GM21717 (cell line): ENCODE results near the gene DUSP16.
"Not testable (repeated sequence)": the region's sequence is repeated elsewhere in the genome, so short reads cannot be mapped to it uniquely, and the experiment has no call there.

Source experiments
- ATAC-seq: cut with Tn5 transposase; IDR thresholded peaks from one replicate; pipeline ENCODE4 v1.9.1; 2021; ENCODE audit warnings: mild to moderate bottlenecking, moderate library complexity; ENCODE audit not compliant: unreplicated experiment

The DUSP16 gene

DNA sequence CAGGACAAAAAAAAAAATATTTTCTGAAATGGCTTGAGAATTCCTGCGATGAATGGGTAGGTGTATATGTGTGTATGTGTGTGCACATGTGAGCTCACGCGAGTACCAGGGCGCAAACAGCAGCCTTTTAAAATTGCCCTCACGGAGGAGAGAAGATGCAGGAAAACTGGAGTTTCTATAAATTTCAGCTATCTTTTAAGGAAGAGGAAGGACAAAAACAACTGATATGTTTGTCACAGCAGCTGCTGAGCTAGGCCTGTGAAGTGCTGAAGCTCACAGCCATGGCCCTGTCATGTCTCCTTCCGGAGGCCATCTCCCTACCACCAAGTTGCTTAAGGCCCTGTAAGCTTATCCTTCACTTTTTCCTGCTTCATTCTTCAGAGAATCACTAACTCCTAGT lies 40.8 kb downstream of the DUSP16 start:
- no peak for ATAC-seq

DNA sequence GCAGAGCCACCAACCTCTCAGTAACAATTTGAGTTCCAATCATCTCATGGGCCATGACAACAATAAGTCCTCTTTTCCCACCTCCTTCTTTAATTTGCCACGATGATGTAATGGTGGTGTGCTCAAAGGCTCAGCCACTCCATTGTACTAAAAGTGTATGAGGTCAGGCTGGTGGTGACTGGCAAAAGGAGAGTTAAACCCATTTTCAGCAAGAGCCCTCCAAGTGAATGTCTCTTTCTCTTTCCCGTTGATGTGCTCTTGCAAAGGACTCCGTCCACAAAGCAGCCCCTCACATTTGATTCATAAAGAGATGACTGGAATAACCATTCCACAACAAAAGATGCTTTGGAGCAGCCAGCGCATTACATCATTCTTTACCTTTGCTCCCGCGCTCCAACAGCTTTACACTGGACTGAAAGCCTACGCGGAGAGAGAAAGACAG lies 41.6 kb downstream of the DUSP16 start:
- ATAC-seq = no peak

DNA sequence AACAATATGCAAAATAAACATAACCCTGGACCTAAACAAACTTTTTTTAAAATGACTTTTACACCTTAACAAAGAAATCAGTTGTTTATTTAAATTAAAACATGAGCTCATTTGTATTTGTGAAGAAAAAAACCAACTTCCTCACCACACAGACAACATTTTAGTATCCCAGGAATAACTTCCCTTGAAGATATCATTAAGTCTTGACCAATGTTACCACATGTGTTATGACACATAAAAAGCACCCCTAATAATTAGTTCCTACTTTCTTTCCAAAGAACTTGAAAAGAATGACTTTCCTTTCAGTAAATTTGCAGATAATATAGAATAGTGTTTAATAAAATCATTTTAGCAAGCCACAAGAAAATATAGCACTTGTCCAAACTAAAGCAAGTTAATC lies 42.4 kb downstream of the DUSP16 start:
- ATAC-seq = no peak

DNA sequence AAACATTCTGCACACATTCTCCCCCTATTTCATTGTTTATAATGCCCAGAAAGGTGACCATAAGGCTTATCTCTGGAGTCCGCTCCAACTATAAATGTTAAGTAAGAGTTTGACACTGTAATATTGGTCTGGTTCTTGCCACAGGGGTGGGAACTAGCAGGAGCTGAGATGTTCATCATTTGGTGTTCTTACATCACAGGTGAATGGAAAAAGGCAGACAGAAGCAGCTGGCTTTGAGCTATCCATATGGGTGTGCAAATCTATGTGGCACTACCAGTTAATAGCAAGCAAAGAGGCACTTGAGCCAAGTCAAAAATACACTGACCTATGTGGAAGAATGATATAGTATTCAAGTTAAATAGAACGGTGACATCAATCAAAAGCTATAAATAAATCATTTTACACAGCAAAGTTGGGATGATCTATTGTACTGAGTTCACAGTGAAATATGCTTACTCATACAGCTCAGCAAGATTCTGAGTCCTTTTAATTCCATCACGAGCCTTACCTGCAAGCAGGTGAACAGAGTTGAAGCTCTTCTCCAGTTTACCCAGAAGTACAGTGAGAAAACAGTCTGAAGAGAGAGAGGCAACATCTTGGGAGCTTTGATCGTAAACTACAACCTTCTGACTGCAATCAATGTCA lies 43.2 kb downstream of the DUSP16 start:
- no peak for ATAC-seq

DNA sequence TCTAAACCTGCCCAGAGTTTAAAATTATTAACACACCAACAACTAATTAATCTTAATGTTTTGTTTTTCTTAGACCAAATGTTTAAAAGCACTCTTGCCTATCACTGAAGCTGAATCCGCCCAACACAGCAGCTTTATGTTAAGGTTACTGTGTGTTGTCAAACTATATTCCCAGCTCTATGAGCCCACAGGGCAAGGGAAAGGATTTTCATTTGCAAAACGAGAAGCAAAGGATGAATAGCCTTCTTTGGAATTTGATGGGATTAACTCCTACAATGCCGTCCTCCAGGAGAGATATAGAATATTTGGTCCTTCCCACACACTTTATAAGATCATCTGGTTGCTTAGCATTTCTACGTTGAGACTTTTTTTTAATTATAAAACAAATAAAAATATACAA lies 43.7 kb downstream of the DUSP16 start:
- no peak for ATAC-seq

DNA sequence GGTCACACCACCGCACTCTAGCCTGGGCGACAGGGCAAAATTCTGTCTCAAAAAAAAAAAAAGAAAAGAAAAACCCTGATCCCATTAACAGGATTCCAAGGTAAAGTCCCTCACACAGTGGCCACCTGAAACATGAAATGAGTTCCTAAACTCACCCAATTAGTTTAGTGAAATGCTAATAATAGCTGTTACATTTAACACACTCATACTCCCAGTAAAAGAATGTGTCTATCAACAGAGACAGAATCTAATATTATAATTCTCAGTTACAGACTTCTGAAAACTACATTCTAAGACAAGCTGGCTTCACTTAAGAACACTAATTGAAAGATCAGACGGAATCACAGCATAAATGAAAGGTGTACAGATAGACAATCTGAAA lies 44.2 kb downstream of the DUSP16 start:
- ATAC-seq = no peak

DNA sequence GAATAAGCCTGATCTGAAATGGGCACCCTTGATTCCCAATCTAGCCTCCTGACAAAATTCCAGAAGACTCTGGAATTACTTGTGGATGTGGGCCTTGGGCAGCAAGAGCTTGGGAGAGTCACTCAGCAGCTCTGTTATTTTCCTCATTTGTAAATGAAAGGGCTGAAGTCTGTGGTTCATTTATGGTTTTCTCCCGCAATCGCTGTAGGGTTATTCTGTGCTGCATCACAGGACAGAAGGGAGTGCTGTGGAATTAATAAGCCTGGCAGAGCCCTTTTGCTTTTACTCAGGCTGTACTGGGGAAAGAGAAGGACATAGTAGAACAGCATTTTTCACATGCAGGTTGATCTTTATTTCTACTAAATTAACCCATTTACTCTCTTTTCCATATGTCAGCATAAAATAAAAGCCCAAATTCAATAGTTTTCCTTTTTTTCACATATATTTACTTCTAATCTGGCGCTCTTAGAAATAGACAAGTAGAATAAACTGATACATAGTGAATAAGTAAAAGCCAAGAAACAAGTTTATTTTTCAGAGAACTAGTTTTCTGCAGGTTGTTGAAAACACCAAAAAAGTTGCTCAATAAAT lies 49.2 kb downstream of the DUSP16 start:
- ATAC-seq = no peak

DNA sequence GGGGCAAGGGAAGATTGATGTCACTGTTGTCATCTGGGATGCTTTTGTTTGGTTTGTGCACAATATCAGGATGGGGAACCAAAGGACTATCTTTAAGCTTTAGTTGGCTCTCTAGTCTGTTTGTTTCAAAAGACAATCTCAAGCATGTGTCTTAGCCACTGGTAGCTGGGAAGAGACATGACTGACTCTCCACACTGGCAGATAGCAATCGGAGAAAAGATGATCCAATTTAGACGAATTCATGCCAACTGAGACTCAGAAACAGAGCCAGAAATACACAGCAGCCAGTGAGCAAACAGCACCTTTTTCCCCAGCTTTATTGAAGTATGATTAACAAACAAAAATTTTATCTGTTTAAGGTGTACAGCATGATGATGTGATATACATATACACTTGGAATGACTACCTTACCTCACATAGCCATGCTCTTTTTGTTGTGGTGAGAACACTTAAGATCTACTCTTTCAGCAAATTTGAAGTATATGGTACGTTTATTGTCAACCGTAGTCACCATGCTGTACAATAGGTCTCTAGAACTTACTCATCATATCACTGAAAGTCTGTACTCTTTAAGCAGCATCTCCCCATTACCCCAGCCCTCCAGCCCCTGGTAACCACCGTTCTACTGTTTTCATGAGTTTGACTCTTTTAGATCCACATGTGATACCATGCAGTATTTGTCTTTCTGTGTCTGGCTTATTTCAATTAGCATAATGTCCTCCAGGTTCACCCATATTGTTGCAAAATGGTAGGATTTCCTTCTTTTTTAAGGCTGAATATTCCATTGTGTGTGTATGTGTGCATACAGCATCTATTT lies 50.6 kb downstream of the DUSP16 start:
- ATAC-seq = no peak

DNA sequence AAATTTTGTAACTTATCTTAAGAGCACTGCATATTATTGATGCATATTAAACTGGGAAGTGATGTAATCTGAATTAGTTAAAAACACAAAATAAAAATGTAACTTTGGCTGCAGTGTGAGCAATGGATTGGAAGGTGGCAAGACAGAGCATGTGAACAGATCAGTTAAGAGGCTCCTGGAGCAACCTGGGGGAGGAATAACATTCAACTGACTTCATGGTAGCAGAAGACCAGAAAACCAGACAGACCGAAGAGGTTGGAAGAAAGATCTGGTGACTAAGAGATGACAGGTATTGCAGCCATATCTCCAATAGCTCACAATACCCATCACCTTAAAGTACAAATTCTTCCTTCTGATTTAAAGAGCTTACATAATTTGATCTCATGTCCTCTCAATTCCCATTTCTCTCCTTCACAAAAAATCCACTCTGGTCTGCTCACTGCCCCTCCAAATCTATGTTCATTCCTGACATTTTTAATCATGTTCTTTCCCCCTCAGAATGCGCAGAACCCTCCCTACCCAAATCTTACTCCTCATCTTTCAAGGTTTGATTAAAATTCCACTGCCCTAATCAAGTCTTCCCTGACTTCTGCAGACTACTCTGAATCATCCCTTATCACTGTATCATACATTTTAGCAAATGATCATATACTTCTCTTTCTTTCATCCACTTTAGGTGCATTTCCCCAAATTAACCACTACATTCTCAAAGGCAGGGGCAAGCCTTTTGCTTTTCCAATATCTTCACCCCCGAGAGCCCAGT lies 51.5 kb downstream of the DUSP16 start:
- ATAC-seq = no peak

DNA sequence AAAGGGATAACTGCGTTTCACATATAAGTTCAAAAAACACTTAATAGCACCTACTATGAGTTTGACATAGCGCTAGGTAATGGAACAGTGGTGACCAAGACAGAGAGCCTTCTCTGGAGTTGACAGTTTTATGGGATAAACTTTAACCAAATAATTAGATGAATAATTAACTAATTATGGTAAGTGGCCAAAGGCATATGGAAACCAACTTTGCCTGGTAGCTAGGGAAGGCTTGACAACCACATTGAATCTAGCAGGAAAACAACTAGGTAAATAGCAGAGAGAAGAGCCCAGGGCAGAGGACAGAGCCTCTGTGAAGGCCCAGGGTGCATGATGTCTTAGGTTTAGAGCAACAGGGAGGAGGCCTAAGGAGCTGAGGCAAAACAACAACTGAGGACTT lies 52.1 kb downstream of the DUSP16 start:
- ATAC-seq = no peak

DNA sequence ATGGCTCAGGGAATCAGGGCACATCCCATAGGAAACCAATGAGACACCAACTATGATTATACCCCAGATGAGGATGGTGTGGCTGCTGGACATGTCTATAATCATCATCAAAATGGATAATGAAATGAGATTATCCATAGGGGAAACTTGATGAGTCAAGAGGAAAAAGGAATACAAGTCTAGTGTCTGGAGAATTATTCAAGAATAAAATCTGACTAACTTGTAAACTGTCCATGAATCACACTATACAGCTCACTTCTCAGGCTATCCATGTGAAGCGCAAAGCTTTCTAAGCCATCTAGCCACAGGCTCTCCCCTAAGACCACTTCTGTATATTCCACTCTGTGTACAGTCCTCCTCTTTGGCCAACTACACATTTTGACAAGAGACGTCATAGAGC lies 52.5 kb downstream of the DUSP16 start:
- ATAC-seq = no peak

DNA sequence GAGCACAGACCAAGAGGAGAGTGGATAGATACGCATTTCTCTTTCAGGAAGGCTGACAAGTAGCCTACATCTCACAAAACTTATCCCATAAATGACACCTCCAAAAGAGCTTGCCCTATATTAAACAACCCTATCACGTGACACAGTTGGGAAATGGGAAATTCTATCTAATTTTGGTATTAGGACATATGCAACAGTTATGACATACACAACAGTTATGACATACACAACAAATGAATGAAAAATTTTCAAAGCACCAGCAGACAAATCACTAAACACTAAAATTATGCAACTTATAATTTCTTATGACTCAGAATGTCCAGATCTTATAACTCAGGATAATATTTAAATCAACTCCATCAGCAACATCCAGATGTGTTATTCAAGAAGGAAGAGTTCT lies 54.1 kb downstream of the DUSP16 start:
- ATAC-seq = no peak

DNA sequence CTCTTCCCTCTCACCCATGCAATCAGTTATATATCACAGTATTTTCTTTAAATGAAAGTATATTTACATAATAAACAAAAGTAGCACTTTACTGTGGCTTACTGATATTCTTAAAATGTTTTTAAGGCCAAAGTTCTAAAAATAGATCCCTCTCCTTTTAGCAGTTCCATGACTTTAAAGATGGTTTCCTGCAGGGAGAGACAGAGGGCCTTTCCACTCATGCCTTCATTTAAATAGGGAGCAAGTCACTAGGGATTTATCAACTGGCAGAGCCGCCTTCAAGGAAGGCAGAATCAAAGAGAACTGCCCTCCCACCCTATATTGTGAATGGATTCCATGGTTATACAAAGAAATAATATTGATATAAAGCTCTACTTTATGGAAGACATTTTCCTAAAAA lies 55.5 kb downstream of the DUSP16 start:
- no peak for ATAC-seq

DNA sequence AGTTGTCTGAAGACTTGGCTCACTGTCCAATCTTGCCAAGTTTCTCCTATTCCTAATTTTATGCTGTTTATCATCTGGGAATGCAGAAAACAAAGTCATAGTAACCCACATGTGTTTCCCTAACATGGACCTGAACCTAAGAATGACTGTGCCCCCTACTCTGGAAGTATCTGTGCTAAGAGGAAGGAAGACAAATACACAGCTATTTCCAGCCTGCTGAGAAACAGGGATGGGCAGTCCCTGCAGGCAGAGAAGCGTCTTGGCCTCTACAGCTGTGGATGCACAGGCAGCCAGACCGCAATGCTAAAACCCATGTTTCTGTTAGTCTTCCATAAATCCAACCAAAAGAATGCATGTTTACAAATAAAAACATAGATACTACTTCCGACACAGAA lies 56.2 kb downstream of the DUSP16 start:
- no peak for ATAC-seq

DNA sequence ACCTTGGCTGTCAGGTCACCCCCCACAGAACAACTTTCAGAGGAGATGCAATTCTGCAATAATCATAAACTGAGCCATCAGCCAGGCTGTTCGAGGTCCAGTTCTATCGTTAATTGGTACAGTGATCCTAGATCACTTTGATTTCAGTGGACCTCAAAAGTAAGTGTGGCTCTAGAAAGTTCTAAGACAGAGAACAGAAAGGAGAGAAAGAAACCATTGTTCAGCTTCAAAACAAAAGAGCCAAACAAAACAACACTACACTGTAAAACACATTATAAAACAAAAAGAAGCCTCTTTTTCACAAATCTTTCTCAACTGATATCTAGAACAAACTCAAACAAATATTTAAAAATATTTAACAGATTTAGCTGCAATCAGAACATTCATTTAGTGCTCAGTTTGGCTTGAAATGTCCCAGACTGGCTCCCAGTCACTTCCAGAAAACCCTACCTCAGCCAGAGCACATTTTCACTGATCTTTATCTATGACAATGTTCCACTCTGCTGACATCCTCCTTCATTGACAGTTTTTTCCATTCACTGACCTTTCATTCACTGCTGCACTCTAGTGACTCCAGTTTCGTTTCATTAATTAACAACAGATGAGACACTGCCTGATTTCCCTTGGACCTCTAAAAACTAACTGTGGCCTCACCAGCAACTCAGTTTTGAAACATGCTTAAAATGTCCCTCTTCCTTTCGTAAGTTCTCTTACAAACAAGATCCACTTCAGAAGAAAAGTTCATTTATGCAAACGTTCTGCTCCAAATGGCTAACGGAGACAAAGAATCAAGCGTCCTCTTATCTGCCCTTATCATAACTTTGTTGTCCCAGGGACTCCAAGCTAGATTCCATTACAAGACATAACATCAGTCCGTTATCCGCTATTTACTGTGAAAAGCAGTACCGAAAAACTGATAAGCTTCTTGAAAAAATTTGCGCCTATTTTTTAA lies 56.8 kb downstream of the DUSP16 start:
- peak; percentile 83 for ATAC-seq

DNA sequence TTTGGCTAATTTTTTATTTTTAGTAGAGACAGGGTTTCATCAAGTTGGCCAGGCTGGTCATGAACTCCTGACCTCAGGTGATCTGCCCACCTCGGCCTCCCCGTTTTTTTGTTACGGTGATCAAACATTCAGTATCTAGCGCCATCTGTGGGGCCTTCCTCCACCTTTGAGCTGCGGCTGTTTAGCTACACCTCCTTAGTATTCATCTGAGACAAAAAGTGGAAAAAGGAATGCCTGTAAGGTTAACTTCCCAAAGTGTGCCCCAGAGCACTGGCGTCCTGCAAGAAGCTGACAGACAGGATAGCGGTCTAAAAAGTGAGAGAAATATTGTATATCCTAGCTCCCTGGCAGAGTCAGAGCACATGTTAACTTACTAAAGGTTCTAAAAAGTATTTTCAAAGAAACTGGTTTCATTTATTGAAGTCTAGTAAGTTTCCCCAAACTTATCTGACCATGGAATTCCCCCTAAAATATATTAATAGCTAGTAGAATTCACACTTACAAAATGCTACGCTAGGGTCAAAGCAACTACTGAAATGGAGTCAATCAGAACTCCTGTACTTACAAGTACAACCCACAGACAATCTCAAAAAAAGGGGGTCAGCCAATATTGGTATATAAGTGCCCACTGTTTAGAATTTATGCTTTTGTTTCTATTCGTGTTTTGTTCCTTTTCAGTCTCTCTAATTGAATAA lies 59.1 kb downstream of the DUSP16 start:
- no peak for ATAC-seq

DNA sequence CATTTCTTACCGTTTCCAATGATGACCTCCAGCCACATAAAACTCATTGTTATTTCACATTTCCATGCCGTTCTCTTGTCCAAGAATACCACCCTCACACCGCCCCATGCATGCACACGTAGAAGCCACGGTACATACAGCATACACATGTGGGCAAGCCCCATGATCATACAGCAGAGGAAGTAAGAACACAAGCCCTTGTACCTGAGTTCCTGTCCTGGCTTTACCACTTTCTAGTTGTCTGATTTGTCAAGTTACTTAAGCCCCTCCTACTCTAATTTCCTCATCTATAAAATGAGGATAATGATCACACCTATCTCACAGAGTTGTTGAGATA lies 59.9 kb downstream of the DUSP16 start:
- no peak for ATAC-seq

DNA sequence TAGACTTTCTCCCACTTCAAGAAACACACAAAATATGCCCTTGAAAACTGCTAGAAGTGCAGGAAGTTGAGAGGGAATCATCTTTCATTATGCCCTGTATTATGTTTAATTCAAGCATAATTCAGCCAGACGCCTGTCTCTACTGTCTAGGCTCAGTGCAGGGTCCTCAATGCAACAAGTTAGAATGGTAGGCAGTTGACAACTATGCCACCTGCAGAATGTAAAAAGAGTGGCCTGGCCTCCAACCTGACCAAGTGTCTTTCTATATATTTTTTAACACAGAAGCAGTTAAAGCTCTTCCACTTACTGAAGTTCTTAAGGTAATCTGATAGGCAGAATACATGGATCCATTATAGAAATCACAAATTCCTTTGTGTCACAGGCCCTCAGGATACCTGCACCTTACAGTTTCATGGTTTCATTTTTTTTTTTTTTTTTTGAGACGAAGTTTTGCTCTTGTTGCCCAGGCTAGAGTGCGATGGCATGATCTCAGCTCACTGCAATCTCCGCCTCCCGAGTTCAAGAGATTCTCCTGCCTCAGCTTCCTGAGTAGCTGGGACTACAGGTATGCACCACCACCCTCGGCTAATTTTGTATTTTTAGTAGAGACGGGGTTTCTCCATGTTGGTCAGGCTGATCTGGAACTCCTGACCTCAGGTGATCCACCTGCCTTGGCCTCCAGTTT lies 60.4 kb downstream of the DUSP16 start:
- ATAC-seq = not testable (repeated sequence)

DNA sequence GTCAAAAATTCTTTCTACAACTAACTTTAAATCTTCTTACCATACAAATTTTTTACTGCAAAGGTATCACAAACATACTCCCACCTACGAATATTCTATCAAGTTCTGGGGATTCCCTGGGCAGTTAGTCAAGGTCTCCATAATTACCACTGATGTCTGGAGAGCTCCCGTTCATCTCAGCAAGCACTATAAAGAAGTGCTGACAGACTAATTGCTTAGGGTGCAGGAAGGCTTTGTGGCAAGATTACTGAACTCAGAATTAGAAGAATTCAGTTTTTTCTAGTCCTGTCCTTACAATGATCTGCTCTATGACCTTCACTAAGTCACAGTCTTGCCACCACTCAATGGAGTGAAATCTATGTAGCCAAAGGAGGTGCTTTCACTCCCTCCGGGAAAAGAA lies 61.5 kb downstream of the DUSP16 start:
- ATAC-seq = no peak
